Hepatocyte (in vitro differentiated cells): ENCODE data around the gene RPN2.

Experiments
- CTCF ChIP-seq: fragments of 200-600 bp; sonication (generic); IDR thresholded peaks from 2 replicates; pipeline ENCODE4 v1.5.1; 2016; ENCODE audit warnings: antibody characterized with exemption, mild to moderate bottlenecking; ENCODE audit not compliant: poor library complexity
- EZH2 ChIP-seq: fragments of 200-600 bp; sonication (generic); IDR thresholded peaks from 2 replicates; pipeline ENCODE4 v1.6.1; 2016; ENCODE audit warnings: antibody characterized with exemption, mild to moderate bottlenecking, borderline replicate concordance
- EZH2phosphoT487 ChIP-seq: fragments of 200-600 bp; sonication (generic); IDR thresholded peaks from one replicate; pipeline ENCODE4 v1.6.1; 2018; ENCODE audit warnings: antibody characterized with exemption, mild to moderate bottlenecking, low read depth, moderate library complexity; ENCODE audit not compliant: unreplicated experiment, severe bottlenecking

GRCh38 chr20:37282556-37282955, 103.4 kb downstream of the RPN2 start:
- TF ChIP-seq CTCF (peak; percentile 63), EZH2 (no peak), EZH2phosphoT487 (no peak)
